GM19455 (cell line): ENCODE data around the gene TEDC2.

Experiments used
- ATAC-seq: cut with Tn5 transposase; IDR thresholded peaks from one replicate; pipeline ENCODE4 v1.9.1; 2021; ENCODE audit not compliant: unreplicated experiment

Gene TEDC2

GRCh38 chr16:2492292-2492691 is 32.4 kb downstream of the TEDC2 start:
- no peak for ATAC-seq

- no peak for ATAC-seq
Measured at GRCh38 chr16:2493605-2494004, 33.7 kb downstream of the TEDC2 start.

GRCh38 chr16:2494616-2495015 is 34.7 kb downstream of the TEDC2 start:
- no peak for ATAC-seq

GRCh38 chr16:2495041-2495440 is 35.1 kb downstream of the TEDC2 start:
- ATAC-seq: no peak

GRCh38 chr16:2496223-2497115 is 36.6 kb downstream of the TEDC2 start:
- no peak for ATAC-seq

GRCh38 chr16:2497116-2497630 is 37.3 kb downstream of the TEDC2 start:
- ATAC-seq: no peak

- ATAC-seq: no peak
Measured at GRCh38 chr16:2497695-2498484, 38.0 kb downstream of the TEDC2 start.

GRCh38 chr16:2498531-2499253 is 38.8 kb downstream of the TEDC2 start:
- no peak for ATAC-seq

GRCh38 chr16:2499454-2499853 is 39.5 kb downstream of the TEDC2 start:
- no peak for ATAC-seq

GRCh38 chr16:2499890-2500429 is 40.1 kb downstream of the TEDC2 start:
- no peak for ATAC-seq

- no peak for ATAC-seq
Measured at GRCh38 chr16:2500430-2500917, 40.6 kb downstream of the TEDC2 start.

- no peak for ATAC-seq
Measured at GRCh38 chr16:2500918-2501750, 41.2 kb downstream of the TEDC2 start.

- no peak for ATAC-seq
Measured at GRCh38 chr16:2501946-2502895, 42.3 kb downstream of the TEDC2 start.

- ATAC-seq: no peak
Measured at GRCh38 chr16:2505695-2506094, 45.8 kb downstream of the TEDC2 start.

GRCh38 chr16:2507052-2507659 is 47.2 kb downstream of the TEDC2 start:
- no peak for ATAC-seq

GRCh38 chr16:2507665-2508064 is 47.8 kb downstream of the TEDC2 start:
- ATAC-seq: no peak

- ATAC-seq: no peak
Measured at GRCh38 chr16:2508722-2509400, 49.0 kb downstream of the TEDC2 start.
